ENCODE data around the gene CSMD2. TPM values are rescaled to one million over a fixed set of nuclear protein-coding genes. Genes with fewer than 3 reads are reported as not detected.

CSMD2 gene
- total RNA-seq, 1 donor from 2014 or later: 1.3 TPM

DNA sequence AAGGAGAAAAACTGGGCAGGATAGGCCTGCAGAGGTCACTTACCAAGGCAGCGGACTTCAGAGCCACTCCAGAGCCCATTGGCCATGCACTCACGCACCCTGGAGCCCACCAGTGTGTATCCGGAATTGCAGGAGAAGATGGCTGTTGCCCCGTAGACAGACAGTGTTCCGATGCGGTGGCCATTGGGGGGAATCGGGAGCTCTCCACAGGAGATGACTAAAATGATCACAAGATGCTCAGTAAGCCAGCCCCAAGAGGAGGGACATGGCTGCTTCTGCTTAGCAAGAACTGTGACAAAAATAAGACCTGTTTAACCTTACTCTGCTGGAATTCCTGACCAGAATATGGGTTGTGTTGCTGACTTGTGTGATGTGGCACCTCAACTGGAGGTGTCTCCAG, 595.7 kb downstream of the CSMD2 start:
- DNase-seq (ENCODE audit: low spot score): no peak

DNA sequence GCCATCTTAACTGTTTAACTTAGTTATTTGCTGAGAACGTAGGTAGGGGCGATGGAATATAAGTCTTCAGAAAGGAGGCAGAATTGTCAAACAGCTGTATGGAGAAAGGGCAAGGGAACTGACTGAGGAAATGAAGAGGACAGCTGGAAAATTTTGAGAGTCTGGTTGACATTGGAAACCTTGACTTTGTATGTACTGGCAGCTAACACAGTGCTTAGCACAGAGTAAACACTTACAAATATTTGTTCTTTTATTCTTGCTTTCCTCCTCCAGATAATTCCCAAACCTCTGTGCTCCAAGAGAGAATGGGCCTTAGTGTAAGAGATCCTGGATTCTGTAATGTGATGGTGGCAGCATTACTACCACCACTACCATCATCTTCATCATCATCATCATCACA, 601.3 kb downstream of the CSMD2 start:
- DNase-seq (ENCODE audit: low spot score): no peak

- DNase-seq (ENCODE audit: low spot score): no peak
Measured at GRCh38 chr1:33562563-33562962, 602.5 kb downstream of the CSMD2 start.

- no peak for DNase-seq (ENCODE audit: low spot score)
Measured at GRCh38 chr1:33561576-33561975, 603.5 kb downstream of the CSMD2 start.

DNA sequence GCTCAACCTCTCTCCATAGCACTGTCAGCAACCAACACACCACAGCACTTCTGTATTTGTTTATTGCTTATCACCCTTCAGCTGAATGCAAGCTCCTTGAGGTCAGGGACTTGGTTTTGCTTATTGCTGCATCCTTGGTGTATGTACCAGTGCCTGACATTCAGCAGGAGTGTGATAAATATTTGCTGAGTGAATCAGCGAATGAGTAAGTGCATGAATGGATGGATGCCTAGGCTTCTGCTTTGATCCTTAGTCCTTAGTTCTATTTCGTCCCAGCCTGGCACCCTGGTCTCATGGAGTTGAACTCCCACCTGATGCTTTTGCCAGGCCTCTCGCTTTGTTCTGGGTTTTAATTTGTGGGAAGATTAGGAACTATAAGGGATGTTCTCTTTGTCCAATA, 604.4 kb downstream of the CSMD2 start:
- DNase-seq (ENCODE audit: low spot score): no peak

DNA sequence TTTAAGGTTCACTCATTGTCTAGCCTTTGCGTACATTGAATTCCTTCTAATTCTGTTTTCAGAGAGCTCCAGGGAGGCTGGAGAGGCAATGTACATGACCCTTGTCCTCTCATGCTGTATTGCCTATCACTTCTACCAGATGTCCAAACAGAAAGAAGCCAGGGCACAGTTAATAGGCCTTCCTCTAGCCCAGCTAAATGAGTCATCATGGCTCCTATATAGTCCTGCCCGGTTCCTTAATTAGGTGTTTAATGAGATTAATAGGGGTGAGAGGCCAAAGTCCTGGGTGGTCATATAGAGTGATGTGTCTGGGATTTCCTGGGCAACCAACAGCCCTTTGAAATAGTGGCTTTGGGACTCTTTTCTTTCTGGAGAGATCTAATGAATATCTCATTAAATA, 616.3 kb downstream of the CSMD2 start:
- no peak for DNase-seq (ENCODE audit: low spot score)

- DNase-seq (ENCODE audit: low spot score): no peak
Measured at GRCh38 chr1:33548319-33548718, 616.7 kb downstream of the CSMD2 start.

- no peak for DNase-seq (ENCODE audit: low spot score)
Measured at GRCh38 chr1:33547576-33547975, 617.5 kb downstream of the CSMD2 start.

DNA sequence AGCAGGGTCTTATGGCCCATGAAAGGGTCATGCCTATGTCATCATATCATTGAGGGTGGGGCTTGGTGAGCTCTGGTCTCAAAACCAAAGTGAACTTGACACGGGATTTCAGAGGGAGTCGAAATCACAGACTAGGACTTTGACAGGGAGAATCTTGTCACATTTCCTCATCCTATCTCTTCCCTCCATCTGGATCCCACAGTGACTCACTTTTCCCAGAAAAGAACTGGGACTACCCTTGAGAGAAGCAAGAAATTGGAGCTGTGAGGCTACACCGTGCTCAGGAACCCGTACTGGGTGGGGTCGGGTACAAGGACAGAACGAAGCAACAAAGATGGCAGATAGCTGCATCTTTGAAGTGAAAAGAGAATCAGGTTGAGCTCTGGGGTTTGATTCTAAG, 623.1 kb downstream of the CSMD2 start:
- no peak for DNase-seq (ENCODE audit: low spot score)

DNA sequence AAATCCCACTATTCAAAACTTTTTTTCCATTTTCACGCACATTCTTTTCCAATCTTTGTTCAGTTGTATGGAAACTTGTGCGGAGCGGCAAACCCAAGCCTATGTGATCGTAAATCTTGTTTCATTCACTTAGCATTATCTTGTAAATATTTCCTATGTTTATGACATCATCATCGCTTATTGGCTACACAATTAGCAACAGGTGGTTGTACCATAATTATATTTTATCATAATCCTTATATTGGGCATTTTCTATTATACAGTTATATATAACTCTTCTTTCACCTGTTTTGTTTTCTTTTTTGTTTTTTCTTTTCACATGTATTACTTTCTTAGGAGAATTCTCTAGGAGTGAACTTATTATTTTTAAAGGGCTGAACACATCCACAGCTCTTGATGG, 627.1 kb downstream of the CSMD2 start:
- no peak for DNase-seq (ENCODE audit: low spot score)

DNA sequence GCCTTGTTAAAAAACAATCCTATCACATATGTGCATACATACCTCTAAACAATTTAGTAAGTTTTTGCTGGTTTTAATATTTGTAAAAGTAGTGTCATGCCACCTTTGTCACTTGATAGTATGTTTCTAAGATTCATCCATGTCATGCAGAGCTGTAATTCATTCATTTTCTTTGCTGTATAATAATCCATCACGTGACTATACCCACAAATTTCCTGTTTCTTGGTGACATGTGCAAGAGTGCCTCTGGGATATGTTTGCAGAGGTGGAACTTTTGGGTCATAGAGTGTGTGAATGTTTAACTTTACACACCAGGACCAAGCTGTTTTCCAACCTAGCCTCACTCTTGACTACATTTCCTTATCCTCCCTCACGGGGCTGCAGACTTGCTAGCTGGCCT, 629.7 kb downstream of the CSMD2 start:
- DNase-seq (ENCODE audit: low spot score): no peak

DNA sequence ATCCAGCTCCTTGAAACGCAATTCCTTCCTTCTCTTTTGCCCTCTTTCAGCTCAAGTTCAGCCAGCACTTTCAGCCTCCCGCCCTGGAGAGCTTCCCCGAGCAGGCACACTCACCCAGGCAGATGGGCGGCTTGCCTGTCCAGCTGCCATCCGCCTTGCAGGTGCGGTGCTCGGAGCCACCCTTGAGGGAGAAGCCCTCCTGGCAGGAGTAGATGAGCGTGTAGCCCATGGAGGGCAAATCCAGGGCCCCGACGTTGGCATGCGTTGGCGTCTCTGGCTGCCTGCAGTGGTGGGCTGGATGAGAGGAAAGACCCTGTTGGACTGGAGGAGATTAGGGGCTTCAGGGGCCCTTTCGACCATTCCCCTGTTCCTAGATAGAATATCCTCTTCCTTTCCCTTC, 632.1 kb downstream of the CSMD2 start:
- no peak for DNase-seq (ENCODE audit: low spot score)

- DNase-seq (ENCODE audit: low spot score): no peak
Measured at GRCh38 chr1:33532250-33532649, 632.8 kb downstream of the CSMD2 start.

GRCh38 chr1:33529957-33530356, 635.1 kb downstream of the CSMD2 start:
- no peak for DNase-seq (ENCODE audit: low spot score)

DNA sequence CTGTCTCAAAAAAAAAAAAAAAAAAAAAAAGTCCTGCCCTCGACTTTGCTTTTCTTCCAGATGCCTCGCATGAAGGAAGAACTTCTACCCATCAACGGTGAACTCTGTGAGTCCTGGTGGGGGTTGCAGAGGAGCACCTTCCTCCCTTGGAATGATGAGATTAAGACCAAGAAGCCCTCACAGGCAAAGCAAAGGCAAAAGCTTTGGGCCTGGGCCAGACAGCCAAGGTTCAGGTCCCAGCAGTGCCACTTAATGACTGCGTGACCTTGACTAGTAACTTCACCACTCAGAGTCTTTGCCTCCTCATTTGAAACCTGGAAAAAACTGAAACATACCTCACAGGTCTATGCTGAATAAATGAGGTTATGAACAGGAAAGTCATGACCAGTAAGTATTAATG, 637.1 kb downstream of the CSMD2 start:
- no peak for DNase-seq (ENCODE audit: low spot score)

- DNase-seq (ENCODE audit: low spot score): no peak
Measured at GRCh38 chr1:33524586-33524985, 640.4 kb downstream of the CSMD2 start.

- no peak for DNase-seq (ENCODE audit: low spot score)
Measured at GRCh38 chr1:33519240-33519884, 645.7 kb downstream of the CSMD2 start.

GRCh38 chr1:33517596-33518250, 647.3 kb downstream of the CSMD2 start:
- DNase-seq (ENCODE audit: low spot score): no peak

- DNase-seq (ENCODE audit: low spot score): no peak
Measured at GRCh38 chr1:33516891-33517567, 648.0 kb downstream of the CSMD2 start.

GRCh38 chr1:33516428-33516827, 648.6 kb downstream of the CSMD2 start:
- DNase-seq (ENCODE audit: low spot score): no peak

DNA sequence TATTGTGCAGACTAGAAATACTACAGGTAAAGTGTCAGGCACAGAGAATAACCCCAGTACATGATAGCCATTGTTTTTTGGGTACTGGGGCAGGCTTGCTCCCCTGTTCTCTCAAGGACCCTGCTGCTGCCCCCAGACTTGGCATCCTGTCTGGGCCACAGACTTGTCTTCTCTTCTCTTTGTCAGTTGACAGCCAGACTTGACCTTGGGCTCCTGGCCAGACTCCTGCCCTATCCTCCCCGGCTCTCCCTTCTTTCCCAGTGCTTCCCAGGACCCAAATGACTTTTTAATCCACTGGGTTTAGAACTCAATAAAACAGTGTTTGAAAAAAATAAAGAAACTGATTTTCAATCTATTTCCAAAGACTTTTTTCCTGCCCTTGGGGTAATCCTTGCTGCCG, 649.4 kb downstream of the CSMD2 start:
- DNase-seq (ENCODE audit: low spot score): no peak

- no peak for DNase-seq (ENCODE audit: low spot score)
Measured at GRCh38 chr1:33515112-33515511, 649.9 kb downstream of the CSMD2 start.

Measured in mesenteric fat pad (tissue), 1 donor.